ENCODE results near the gene ZFHX3. TPM values are rescaled to one million over a fixed set of nuclear protein-coding genes. Genes with fewer than 3 reads are reported as not detected.

Gene ZFHX3
- total and polyA plus RNA-seq, 4 donors, result 1.5 to 5.9 (median 3.0) TPM

DNA sequence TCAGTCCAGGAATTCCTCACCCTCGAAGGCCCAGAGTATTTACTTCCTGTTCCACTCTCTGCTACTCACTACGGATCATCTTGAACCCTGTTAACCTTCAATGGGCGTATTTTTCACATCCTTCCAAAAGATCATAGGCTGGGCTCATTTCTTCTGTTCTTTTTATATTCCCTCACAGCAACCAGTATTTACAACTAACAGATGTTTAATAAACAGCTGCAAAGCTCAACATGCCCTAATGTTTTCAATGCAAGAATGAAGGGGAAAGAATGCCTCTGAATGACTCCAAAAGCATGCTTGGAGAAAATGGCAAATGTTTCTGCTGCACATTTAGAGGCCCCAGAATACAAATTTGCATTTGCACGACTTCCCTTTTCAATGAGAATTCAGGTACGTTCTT, 174.9 kb downstream of the ZFHX3 start:
- Histone ChIP-seq H3K9me3 (ENCODE audit: control insufficient read depth in 4 of 4, low read length in 3 of 4) (no peaks in the 10 kb centered on the region), H3K27ac (ENCODE audit: low read depth in 1 of 2, low read length in 2 of 2) (no peak overlapping the region), H3K4me3 (ENCODE audit: low read depth in 1 of 3, low read length in 3 of 3) (no peak overlapping the region), H3K4me1 (ENCODE audit: control insufficient read depth in 4 of 4, insufficient read depth in 4 of 4, low read length in 3 of 4) (peaks cover 6 to 9% (median 7%) of the 10 kb centered on the region in 4 donors), H3K27me3 (ENCODE audit: control insufficient read depth in 4 of 4, insufficient read depth in 4 of 4, low read length in 3 of 4) (no peaks in the 10 kb centered on the region), H3K9ac (ENCODE audit: low read depth in 1 of 2, low read length in 2 of 2) (no peak overlapping the region), H3K36me3 (ENCODE audit: control insufficient read depth in 4 of 4, insufficient read depth in 3 of 4, low read depth in 1 of 4, low read length in 3 of 4) (no peaks in the 10 kb centered on the region)
- DNase-seq (ENCODE audit: low spot score), result no peak
- peak; percentile 11 for TF ChIP-seq NR2F2 (IDR thresholded peaks at IDR 0.05)
- TF ChIP-seq, protein P1, sequence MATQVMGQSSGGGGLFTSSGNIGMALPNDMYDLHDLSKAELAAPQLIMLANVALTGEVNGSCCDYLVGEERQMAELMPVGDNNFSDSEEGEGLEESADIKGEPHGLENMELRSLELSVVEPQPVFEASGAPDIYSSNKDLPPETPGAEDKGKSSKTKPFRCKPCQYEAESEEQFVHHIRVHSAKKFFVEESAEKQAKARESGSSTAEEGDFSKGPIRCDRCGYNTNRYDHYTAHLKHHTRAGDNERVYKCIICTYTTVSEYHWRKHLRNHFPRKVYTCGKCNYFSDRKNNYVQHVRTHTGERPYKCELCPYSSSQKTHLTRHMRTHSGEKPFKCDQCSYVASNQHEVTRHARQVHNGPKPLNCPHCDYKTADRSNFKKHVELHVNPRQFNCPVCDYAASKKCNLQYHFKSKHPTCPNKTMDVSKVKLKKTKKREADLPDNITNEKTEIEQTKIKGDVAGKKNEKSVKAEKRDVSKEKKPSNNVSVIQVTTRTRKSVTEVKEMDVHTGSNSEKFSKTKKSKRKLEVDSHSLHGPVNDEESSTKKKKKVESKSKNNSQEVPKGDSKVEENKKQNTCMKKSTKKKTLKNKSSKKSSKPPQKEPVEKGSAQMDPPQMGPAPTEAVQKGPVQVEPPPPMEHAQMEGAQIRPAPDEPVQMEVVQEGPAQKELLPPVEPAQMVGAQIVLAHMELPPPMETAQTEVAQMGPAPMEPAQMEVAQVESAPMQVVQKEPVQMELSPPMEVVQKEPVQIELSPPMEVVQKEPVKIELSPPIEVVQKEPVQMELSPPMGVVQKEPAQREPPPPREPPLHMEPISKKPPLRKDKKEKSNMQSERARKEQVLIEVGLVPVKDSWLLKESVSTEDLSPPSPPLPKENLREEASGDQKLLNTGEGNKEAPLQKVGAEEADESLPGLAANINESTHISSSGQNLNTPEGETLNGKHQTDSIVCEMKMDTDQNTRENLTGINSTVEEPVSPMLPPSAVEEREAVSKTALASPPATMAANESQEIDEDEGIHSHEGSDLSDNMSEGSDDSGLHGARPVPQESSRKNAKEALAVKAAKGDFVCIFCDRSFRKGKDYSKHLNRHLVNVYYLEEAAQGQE (IDR thresholded peaks at IDR 0.05), result no peak
- WGBS, result 83% methylated on average over 5 of the region's 5 CpGs

DNA sequence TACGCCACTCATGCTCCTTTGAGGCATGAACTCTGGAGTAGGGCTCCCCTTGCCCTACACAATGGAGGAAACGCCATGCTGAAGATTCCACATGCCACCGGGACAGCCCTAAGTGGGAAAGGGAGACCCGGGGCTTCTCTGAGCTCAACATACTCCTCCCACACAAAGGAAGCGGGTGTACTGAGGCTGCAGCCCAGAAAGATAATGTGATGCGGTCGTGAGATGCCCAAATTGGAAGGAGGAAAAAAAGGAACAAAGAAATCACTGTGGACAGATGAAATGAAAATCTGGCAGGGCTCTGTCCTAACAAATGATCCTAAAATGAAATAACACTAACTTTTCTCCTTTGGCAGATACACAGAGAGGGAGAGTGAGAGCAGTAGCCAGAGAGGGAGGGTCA, 182.1 kb downstream of the ZFHX3 start:
- peaks cover 0 to 9% (median 0%) of the 10 kb centered on the region in 4 donors for H3K36me3 ChIP-seq (ENCODE audit: control insufficient read depth in 4 of 4, insufficient read depth in 3 of 4, low read depth in 1 of 4, low read length in 3 of 4)
- TF ChIP-seq FOXA1 (IDR thresholded peaks at IDR 0.05) (no peak), EGR1 (IDR thresholded peaks at IDR 0.05; ENCODE audit: low read depth in 2 of 2) (no peak), HNF4A (conservative IDR thresholded peaks at IDR 0.05) (no peak), HNF4G (IDR thresholded peaks at IDR 0.05) (no peak), SP1 (IDR thresholded peaks at IDR 0.05) (no peak), YY1 (IDR thresholded peaks at IDR 0.05) (no peak), TAF1 (conservative IDR thresholded peaks at IDR 0.05) (no peak), NR2F2 (IDR thresholded peaks at IDR 0.05) (no peak), RAD21 (IDR thresholded peaks at IDR 0.05) (no peak), JUND (IDR thresholded peaks at IDR 0.05) (no peak)
- TF ChIP-seq, protein P1 (IDR thresholded peaks at IDR 0.05), result no peak
- TF ChIP-seq, protein P2, sequence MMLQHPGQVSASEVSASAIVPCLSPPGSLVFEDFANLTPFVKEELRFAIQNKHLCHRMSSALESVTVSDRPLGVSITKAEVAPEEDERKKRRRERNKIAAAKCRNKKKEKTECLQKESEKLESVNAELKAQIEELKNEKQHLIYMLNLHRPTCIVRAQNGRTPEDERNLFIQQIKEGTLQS (IDR thresholded peaks at IDR 0.05), result no peak
- no peak overlapping the region for H3K4me3 ChIP-seq (ENCODE audit: low read depth in 1 of 3, low read length in 3 of 3)
- H3K27me3 ChIP-seq (ENCODE audit: control insufficient read depth in 4 of 4, insufficient read depth in 4 of 4, low read length in 3 of 4), result no peaks in the 10 kb centered on the region
- no peak overlapping the region for H3K9ac ChIP-seq (ENCODE audit: low read depth in 1 of 2, low read length in 2 of 2)
- WGBS, result 94% methylated on average over 7 of the region's 7 CpGs
- no peak for DNase-seq (ENCODE audit: low spot score)
- no peaks in the 10 kb centered on the region for H3K9me3 ChIP-seq (ENCODE audit: control insufficient read depth in 4 of 4, low read length in 3 of 4)
- H3K27ac ChIP-seq (ENCODE audit: low read depth in 1 of 2, low read length in 2 of 2), result no peak overlapping the region
- no peaks in the 10 kb centered on the region for H3K4me1 ChIP-seq (ENCODE audit: control insufficient read depth in 4 of 4, insufficient read depth in 4 of 4, low read length in 3 of 4)

All from liver (tissue), 9 donors.